HEK293 (cell line): ENCODE results near the gene SP4.

Experiments
- CTCF ChIA-PET: fragments of 350-600 bp; formaldehyde crosslinking; extraction: SDS; loops from one replicate; lab custom pipeline; 2021; ENCODE audit warnings: antibody characterized with exemption; lab: Yijun Ruan, JAX
- POLR2A ChIA-PET: fragments of 300-600 bp; formaldehyde crosslinking; extraction: SDS; loops from one replicate; lab custom pipeline; 2020; ENCODE audit warnings: antibody characterized with exemption, inconsistent platforms; lab: Yijun Ruan, JAX
- H3K27ac ChIP-seq: fragments of 200-500 bp; sonication (Bioruptor generic); 2 replicates; pipeline ENCODE4 v1.5.1; 2014; ENCODE audit warnings: low read depth, low read length, control low read depth, inconsistent platforms; ENCODE audit errors: extremely low read depth
- H3K36me3 ChIP-seq, 2 experiments: fragments of 200-500 bp in 1 of 2; sonication (Bioruptor generic) in 1 of 2; 1 replicate in 1 of 2; 2 replicates in 1 of 2; pipeline ENCODE4 v1.5.1; 2014 to 2017; ENCODE audit warnings: inconsistent platforms in 2 of 2, low read length in 2 of 2; ENCODE audit not compliant: control insufficient read depth in 2 of 2, insufficient read depth in 1 of 2
- H3K4me1 ChIP-seq: fragments of 200-500 bp; sonication (Bioruptor generic); 2 replicates; pipeline ENCODE4 v1.5.1; 2014; ENCODE audit warnings: mild to moderate bottlenecking, low read length, inconsistent platforms; ENCODE audit not compliant: control insufficient read depth, insufficient read depth
- H3K4me3 ChIP-seq: 2 replicates; pipeline ENCODE4 v1.5.1; 2011; ENCODE audit warnings: low read depth, mild to moderate bottlenecking, control low read depth, low read length, moderate library complexity
- H3K9me3 ChIP-seq: fragments of 200-500 bp; sonication (Bioruptor generic); 2 replicates; pipeline ENCODE4 v1.5.1; 2014; ENCODE audit warnings: low read depth, low read length, inconsistent platforms; ENCODE audit not compliant: control insufficient read depth, insufficient read depth
- BCL11A ChIP-seq: fragments of 450-650 bp; formaldehyde crosslinking; IDR thresholded peaks from 2 replicates; pipeline ENCODE4 v1.5.1; 2016; ENCODE audit warnings: low read depth, missing biosample characterization, missing genetic modification characterization
- GLI2 ChIP-seq: fragments of 450-650 bp; formaldehyde crosslinking; IDR thresholded peaks from 2 replicates; pipeline ENCODE4; 2017; ENCODE audit warnings: missing biosample characterization, missing genetic modification characterization, low read depth, borderline replicate concordance
- KLF16 ChIP-seq: fragments of 450-650 bp; formaldehyde crosslinking; IDR thresholded peaks from 2 replicates; pipeline ENCODE4 v1.5.1; 2017; ENCODE audit warnings: missing biosample characterization, missing genetic modification characterization
- SCRT2 ChIP-seq: fragments of 450-650 bp; formaldehyde crosslinking; IDR thresholded peaks from 2 replicates; pipeline ENCODE4 v1.5.1; 2016; ENCODE audit warnings: missing biosample characterization, missing genetic modification characterization
- ZBTB20 ChIP-seq: fragments of 450-650 bp; formaldehyde crosslinking; IDR thresholded peaks from 2 replicates; pipeline ENCODE4 v1.5.1; 2016; ENCODE audit warnings: missing biosample characterization, missing genetic modification characterization
- ZNF121 ChIP-seq: fragments of 450-650 bp; formaldehyde crosslinking; IDR thresholded peaks from 2 replicates; pipeline ENCODE4 v1.5.1; 2016; ENCODE audit warnings: missing biosample characterization, missing genetic modification characterization
- ZNF211 ChIP-seq: fragments of 450-650 bp; formaldehyde crosslinking; IDR thresholded peaks from 2 replicates; pipeline ENCODE4 v1.5.1; 2016; ENCODE audit warnings: low read depth, missing biosample characterization, missing genetic modification characterization
- ZNF24 ChIP-seq: fragments of 450-650 bp; formaldehyde crosslinking; IDR thresholded peaks from 2 replicates; pipeline ENCODE4 v1.5.1; 2016; ENCODE audit warnings: missing biosample characterization, missing genetic modification characterization
- ZNF302 ChIP-seq: fragments of 450-650 bp; formaldehyde crosslinking; IDR thresholded peaks from 2 replicates; pipeline ENCODE4 v1.5.1; 2016; ENCODE audit warnings: missing biosample characterization, missing genetic modification characterization, low read depth
- ZNF394 ChIP-seq: fragments of 450-650 bp; formaldehyde crosslinking; IDR thresholded peaks from 2 replicates; pipeline ENCODE4 v1.5.1; 2016; ENCODE audit warnings: missing biosample characterization, missing genetic modification characterization, mild to moderate bottlenecking, moderate library complexity, borderline replicate concordance
- ZNF510 ChIP-seq: fragments of 450-650 bp; formaldehyde crosslinking; IDR thresholded peaks from 2 replicates; pipeline ENCODE4 v1.5.1; 2018; ENCODE audit warnings: mild to moderate bottlenecking, missing genetic modification characterization, missing biosample characterization; ENCODE audit not compliant: insufficient replicate concordance
- ZNF596 ChIP-seq: fragments of 450-650 bp; IDR thresholded peaks from 2 replicates; pipeline ENCODE4 v1.5.0; 2018; ENCODE audit warnings: missing biosample characterization, mild to moderate bottlenecking, missing genetic modification characterization, moderate library complexity
- ZNF670 ChIP-seq: fragments of 450-650 bp; formaldehyde crosslinking; IDR thresholded peaks from 2 replicates; pipeline ENCODE4 v1.5.1; 2016; ENCODE audit warnings: missing biosample characterization, missing genetic modification characterization, low read depth
- ZNF837 ChIP-seq: fragments of 450-650 bp; formaldehyde crosslinking; IDR thresholded peaks from 2 replicates; pipeline ENCODE4 v1.5.1; 2016; ENCODE audit warnings: missing biosample characterization, missing genetic modification characterization
- ZSCAN23 ChIP-seq: fragments of 450-650 bp; formaldehyde crosslinking; IDR thresholded peaks from 2 replicates; pipeline ENCODE4 v1.5.1; 2016; ENCODE audit warnings: missing biosample characterization, missing genetic modification characterization
- ZSCAN4 ChIP-seq: fragments of 450-650 bp; formaldehyde crosslinking; IDR thresholded peaks from 2 replicates; pipeline ENCODE4 v1.5.1; 2017; ENCODE audit warnings: missing biosample characterization, missing genetic modification characterization
- TF ChIP-seq, protein P1 (sequence below): fragments of 450-650 bp; formaldehyde crosslinking; conservative IDR thresholded peaks from 2 replicates; pipeline ENCODE4 v1.5.1; 2016; ENCODE audit warnings: low read depth, missing biosample characterization, missing genetic modification characterization
- TF ChIP-seq, protein P2 (sequence below): fragments of 450-650 bp; formaldehyde crosslinking; IDR thresholded peaks from 2 replicates; pipeline ENCODE4 v1.5.1; 2017; ENCODE audit warnings: missing biosample characterization, missing genetic modification characterization
- TF ChIP-seq, protein P3 (sequence below): fragments of 450-650 bp; formaldehyde crosslinking; IDR thresholded peaks from 2 replicates; pipeline ENCODE4 v1.5.1; 2016; ENCODE audit warnings: missing biosample characterization, missing genetic modification characterization, borderline replicate concordance
- TF ChIP-seq, protein P4 (sequence below): fragments of 450-650 bp; formaldehyde crosslinking; IDR thresholded peaks from 2 replicates; pipeline ENCODE4 v1.5.1; 2016; ENCODE audit warnings: missing biosample characterization, missing genetic modification characterization

SP4 gene

GRCh38 chr7:21454182-21454581 is 26.3 kb downstream of the SP4 start (continued):
- TF ChIP-seq ZNF121 (tag by site-specific recombination), result no peak
- no peak for TF ChIP-seq SCRT2 (tag by site-specific recombination)
- TF ChIP-seq ZNF510 (tag by site-specific recombination), result no peak
- no peak for TF ChIP-seq ZSCAN4
- TF ChIP-seq ZBTB20, result no peak

- no peaks in the 10 kb centered on the region for H3K4me1 ChIP-seq
- H3K4me3 ChIP-seq, result no peak overlapping the region
- H3K27ac ChIP-seq, result no peak overlapping the region
- CTCF ChIA-PET, result interaction anchor here (0.9 kb wide), 1 partner anchor 9 kb away, joined by 3 read pairs; no protein-coding TSS in a partner anchor
- no peaks in the 10 kb centered on the region for H3K9me3 ChIP-seq
- H3K36me3 ChIP-seq, result peaks cover 0 to 8% of the 10 kb centered on the region in 2 experiments; a peak in 1 of 3 replicates
- TF ChIP-seq ZNF302 (tag by site-specific recombination), result no peak
- no peak for TF ChIP-seq KLF16 (tag by site-specific recombination)
- TF ChIP-seq BCL11A (tag by site-specific recombination), result no peak
- no peak for TF ChIP-seq SCRT2 (tag by site-specific recombination)
- no peak for TF ChIP-seq ZSCAN23 (tag by site-specific recombination)
- no peak for TF ChIP-seq ZNF24
- TF ChIP-seq, protein P1, sequence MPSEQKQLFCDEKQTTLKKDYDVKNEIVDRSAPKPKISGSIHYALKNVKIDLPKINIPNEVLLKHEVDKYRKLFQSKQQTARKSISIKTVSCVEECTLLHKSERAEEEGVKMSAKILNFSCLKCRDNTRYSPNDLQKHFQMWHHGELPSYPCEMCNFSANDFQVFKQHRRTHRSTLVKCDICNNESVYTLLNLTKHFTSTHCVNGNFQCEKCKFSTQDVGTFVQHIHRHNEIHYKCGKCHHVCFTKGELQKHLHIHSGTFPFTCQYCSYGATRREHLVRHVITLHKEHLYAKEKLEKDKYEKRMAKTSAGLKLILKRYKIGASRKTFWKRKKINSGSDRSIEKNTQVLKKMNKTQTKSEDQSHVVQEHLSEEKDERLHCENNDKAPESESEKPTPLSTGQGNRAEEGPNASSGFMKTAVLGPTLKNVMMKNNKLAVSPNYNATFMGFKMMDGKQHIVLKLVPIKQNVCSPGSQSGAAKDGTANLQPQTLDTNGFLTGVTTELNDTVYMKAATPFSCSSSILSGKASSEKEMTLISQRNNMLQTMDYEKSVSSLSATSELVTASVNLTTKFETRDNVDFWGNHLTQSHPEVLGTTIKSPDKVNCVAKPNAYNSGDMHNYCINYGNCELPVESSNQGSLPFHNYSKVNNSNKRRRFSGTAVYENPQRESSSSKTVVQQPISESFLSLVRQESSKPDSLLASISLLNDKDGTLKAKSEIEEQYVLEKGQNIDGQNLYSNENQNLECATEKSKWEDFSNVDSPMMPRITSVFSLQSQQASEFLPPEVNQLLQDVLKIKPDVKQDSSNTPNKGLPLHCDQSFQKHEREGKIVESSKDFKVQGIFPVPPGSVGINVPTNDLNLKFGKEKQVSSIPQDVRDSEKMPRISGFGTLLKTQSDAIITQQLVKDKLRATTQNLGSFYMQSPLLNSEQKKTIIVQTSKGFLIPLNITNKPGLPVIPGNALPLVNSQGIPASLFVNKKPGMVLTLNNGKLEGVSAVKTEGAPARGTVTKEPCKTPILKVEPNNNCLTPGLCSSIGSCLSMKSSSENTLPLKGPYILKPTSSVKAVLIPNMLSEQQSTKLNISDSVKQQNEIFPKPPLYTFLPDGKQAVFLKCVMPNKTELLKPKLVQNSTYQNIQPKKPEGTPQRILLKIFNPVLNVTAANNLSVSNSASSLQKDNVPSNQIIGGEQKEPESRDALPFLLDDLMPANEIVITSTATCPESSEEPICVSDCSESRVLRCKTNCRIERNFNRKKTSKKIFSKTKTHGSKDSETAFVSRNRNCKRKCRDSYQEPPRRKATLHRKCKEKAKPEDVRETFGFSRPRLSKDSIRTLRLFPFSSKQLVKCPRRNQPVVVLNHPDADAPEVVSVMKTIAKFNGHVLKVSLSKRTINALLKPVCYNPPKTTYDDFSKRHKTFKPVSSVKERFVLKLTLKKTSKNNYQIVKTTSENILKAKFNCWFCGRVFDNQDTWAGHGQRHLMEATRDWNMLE (tag by site-specific recombination), result no peak
- TF ChIP-seq ZNF394 (tag by site-specific recombination), result no peak
- TF ChIP-seq ZNF670 (tag by site-specific recombination), result no peak
- TF ChIP-seq ZNF596 (tag by site-specific recombination), result no peak
- no peak for TF ChIP-seq ZNF211 (tag by site-specific recombination)
- TF ChIP-seq, protein P2, sequence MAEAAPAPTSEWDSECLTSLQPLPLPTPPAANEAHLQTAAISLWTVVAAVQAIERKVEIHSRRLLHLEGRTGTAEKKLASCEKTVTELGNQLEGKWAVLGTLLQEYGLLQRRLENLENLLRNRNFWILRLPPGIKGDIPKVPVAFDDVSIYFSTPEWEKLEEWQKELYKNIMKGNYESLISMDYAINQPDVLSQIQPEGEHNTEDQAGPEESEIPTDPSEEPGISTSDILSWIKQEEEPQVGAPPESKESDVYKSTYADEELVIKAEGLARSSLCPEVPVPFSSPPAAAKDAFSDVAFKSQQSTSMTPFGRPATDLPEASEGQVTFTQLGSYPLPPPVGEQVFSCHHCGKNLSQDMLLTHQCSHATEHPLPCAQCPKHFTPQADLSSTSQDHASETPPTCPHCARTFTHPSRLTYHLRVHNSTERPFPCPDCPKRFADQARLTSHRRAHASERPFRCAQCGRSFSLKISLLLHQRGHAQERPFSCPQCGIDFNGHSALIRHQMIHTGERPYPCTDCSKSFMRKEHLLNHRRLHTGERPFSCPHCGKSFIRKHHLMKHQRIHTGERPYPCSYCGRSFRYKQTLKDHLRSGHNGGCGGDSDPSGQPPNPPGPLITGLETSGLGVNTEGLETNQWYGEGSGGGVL (tag by site-specific recombination), result no peak
- TF ChIP-seq ZNF837 (tag by site-specific recombination), result no peak
- TF ChIP-seq, protein P3, sequence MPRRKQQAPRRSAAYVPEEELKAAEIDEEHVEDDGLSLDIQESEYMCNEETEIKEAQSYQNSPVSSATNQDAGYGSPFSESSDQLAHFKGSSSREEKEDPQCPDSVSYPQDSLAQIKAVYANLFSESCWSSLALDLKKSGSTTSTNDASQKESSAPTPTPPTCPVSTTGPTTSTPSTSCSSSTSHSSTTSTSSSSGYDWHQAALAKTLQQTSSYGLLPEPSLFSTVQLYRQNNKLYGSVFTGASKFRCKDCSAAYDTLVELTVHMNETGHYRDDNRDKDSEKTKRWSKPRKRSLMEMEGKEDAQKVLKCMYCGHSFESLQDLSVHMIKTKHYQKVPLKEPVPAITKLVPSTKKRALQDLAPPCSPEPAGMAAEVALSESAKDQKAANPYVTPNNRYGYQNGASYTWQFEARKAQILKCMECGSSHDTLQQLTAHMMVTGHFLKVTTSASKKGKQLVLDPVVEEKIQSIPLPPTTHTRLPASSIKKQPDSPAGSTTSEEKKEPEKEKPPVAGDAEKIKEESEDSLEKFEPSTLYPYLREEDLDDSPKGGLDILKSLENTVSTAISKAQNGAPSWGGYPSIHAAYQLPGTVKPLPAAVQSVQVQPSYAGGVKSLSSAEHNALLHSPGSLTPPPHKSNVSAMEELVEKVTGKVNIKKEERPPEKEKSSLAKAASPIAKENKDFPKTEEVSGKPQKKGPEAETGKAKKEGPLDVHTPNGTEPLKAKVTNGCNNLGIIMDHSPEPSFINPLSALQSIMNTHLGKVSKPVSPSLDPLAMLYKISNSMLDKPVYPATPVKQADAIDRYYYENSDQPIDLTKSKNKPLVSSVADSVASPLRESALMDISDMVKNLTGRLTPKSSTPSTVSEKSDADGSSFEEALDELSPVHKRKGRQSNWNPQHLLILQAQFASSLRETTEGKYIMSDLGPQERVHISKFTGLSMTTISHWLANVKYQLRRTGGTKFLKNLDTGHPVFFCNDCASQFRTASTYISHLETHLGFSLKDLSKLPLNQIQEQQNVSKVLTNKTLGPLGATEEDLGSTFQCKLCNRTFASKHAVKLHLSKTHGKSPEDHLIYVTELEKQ (tag by site-specific recombination), result no peak
- TF ChIP-seq, protein P4, sequence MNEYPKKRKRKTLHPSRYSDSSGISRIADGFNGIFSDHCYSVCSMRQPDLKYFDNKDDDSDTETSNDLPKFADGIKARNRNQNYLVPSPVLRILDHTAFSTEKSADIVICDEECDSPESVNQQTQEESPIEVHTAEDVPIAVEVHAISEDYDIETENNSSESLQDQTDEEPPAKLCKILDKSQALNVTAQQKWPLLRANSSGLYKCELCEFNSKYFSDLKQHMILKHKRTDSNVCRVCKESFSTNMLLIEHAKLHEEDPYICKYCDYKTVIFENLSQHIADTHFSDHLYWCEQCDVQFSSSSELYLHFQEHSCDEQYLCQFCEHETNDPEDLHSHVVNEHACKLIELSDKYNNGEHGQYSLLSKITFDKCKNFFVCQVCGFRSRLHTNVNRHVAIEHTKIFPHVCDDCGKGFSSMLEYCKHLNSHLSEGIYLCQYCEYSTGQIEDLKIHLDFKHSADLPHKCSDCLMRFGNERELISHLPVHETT (tag by site-specific recombination), result no peak
- TF ChIP-seq GLI2, result no peak
- POLR2A ChIA-PET, result no interaction called here
Observed at GRCh38 chr7:21454906-21455305, 27.0 kb downstream of the SP4 start.
